SU-DHL-6 (cell line): ENCODE results near the gene RNF141.

ENCODE experiments used
- CTCF ChIP-seq: fragments of 200-600 bp; sonication (generic); IDR thresholded peaks from one replicate; pipeline ENCODE4 v1.5.1; 2017; ENCODE audit warnings: antibody characterized with exemption, mild to moderate bottlenecking, low read length, moderate library complexity; ENCODE audit not compliant: insufficient read depth, poor library complexity, severe bottlenecking
- EZH2phosphoT487 ChIP-seq: fragments of 200-600 bp; sonication (generic), shearing (Covaris generic); conservative IDR thresholded peaks from 2 replicates; pipeline ENCODE4 v1.6.1; 2018; ENCODE audit warnings: mild to moderate bottlenecking, antibody characterized with exemption, low read length, moderate library complexity, mixed read lengths

GRCh38 chr11:10528121-10528520 lies 12.9 kb downstream of the RNF141 start:
- no peak for TF ChIP-seq CTCF
- TF ChIP-seq EZH2phosphoT487 = no peak
